CD14-positive monocyte (primary cell): ENCODE data around the gene PIH1D2. TPM values are rescaled to one million over a fixed set of nuclear protein-coding genes. Genes with fewer than 3 reads are reported as not detected.
"Not testable (repeated sequence)": the region's sequence is repeated elsewhere in the genome, so short reads cannot be mapped to it uniquely, and the experiment has no call there.

ENCODE experiments used
- DNase-seq, 3 donors: peaks; one replicate each; pipeline ENCODE4 v3.0.0-alpha.2; 2011 to 2022
- H2AFZ ChIP-seq: 2 replicates; pipeline ENCODE4 v1.6.0; 2012; ENCODE audit warnings: mild to moderate bottlenecking, low read depth, low read length, inconsistent platforms; ENCODE audit not compliant: insufficient read depth, poor library complexity, severe bottlenecking
- H3K27ac ChIP-seq, 2 donors: 1 replicate in 1 of 2; 2 replicates in 1 of 2; pipeline ENCODE4 v1.5.1; 2012 to 2013; ENCODE audit warnings: low read length in 2 of 2, control low read depth in 1 of 2, inconsistent platforms in 1 of 2, low read depth in 1 of 2, mild to moderate bottlenecking in 1 of 2
- H3K27me3 ChIP-seq, 2 donors: one replicate each; pipeline versions ENCODE4 v1.6.0 to v1.6.1; 2011 to 2013; ENCODE audit warnings: low read length in 2 of 2; ENCODE audit not compliant: control insufficient read depth in 2 of 2, insufficient read depth in 2 of 2
- H3K36me3 ChIP-seq, 2 donors: replicated peaks in 1 of 2; 1 replicate in 1 of 2; 2 replicates in 1 of 2; pipeline versions ENCODE4 v1.5.1 to v1.6.1; 2012 to 2013; ENCODE audit warnings: low read length in 2 of 2, control low read depth in 1 of 2, inconsistent platforms in 1 of 2, mild to moderate bottlenecking in 1 of 2; ENCODE audit not compliant: insufficient read depth in 2 of 2, control insufficient read depth in 1 of 2
- H3K4me1 ChIP-seq, 2 donors: 1 replicate in 1 of 2; 2 replicates in 1 of 2; pipeline versions ENCODE4 v1.5.1 to v1.6.1; 2012 to 2013; ENCODE audit warnings: low read length in 2 of 2, control low read depth in 1 of 2, inconsistent platforms in 1 of 2, mild to moderate bottlenecking in 1 of 2, moderate library complexity in 1 of 2; ENCODE audit not compliant: insufficient read depth in 2 of 2, control insufficient read depth in 1 of 2
- H3K4me2 ChIP-seq: replicated peaks from 2 replicates; pipeline ENCODE3; 2012; ENCODE audit warnings: low read length, moderate library complexity, mild to moderate bottlenecking; ENCODE audit not compliant: poor library complexity, severe bottlenecking; ENCODE audit errors: extremely low read depth
- H3K4me3 ChIP-seq, 3 experiments: fragments of 200-600 bp in 1 of 3; sonication (generic) in 1 of 3; replicated peaks in 1 of 3; 1 replicate in 2 of 3; 2 replicates in 1 of 3; pipeline ENCODE4 v1.5.1; 2011 to 2013; ENCODE audit warnings: low read length in 3 of 3, mild to moderate bottlenecking in 3 of 3, control low read depth in 2 of 3, low read depth in 2 of 3, inconsistent platforms in 1 of 3, moderate library complexity in 1 of 3
- H3K79me2 ChIP-seq: 2 replicates; pipeline ENCODE4 v1.6.0; 2012; ENCODE audit warnings: mild to moderate bottlenecking, control low read depth, inconsistent platforms, low read length, moderate library complexity; ENCODE audit not compliant: insufficient read depth
- H3K9ac ChIP-seq: 2 replicates; pipeline ENCODE4 v1.6.0; 2017; ENCODE audit warnings: low read length, mild to moderate bottlenecking; ENCODE audit not compliant: insufficient read depth, poor library complexity, severe bottlenecking
- H3K9me3 ChIP-seq, 2 donors: replicated peaks in 1 of 2; 1 replicate in 1 of 2; 2 replicates in 1 of 2; pipeline versions ENCODE4 v1.5.1 to v1.6.1; 2012 to 2013; ENCODE audit warnings: low read length in 2 of 2, control low read depth in 1 of 2; ENCODE audit not compliant: control insufficient read depth in 1 of 2, insufficient read depth in 1 of 2
- H4K20me1 ChIP-seq: 2 replicates; pipeline ENCODE4 v1.6.0; 2012; ENCODE audit warnings: mild to moderate bottlenecking, low read length, control low read depth, moderate library complexity; ENCODE audit not compliant: insufficient read depth
- H3K27ac Mint-ChIP-seq, 7 donors: one replicate each; pipeline ENCODE4 v1.8.0; 2020; ENCODE audit warnings: mild to moderate bottlenecking in 7 of 7, mixed read lengths in 7 of 7, moderate library complexity in 6 of 7, inconsistent platforms in 2 of 7
- H3K27me3 Mint-ChIP-seq, 3 donors: one replicate each; pipeline ENCODE4 v1.8.0; 2021 to 2022; ENCODE audit warnings: low read depth in 3 of 3, mild to moderate bottlenecking in 3 of 3, mixed read lengths in 3 of 3, moderate library complexity in 3 of 3, inconsistent platforms in 1 of 3
- H3K36me3 Mint-ChIP-seq, 2 donors: one replicate each; pipeline ENCODE4 v1.8.0; 2020; ENCODE audit warnings: mixed read lengths in 2 of 2, inconsistent platforms in 1 of 2, mild to moderate bottlenecking in 1 of 2
- H3K4me1 Mint-ChIP-seq: one replicate; pipeline ENCODE4 v1.8.0; 2020; ENCODE audit warnings: mild to moderate bottlenecking, mixed read lengths
- H3K4me3 Mint-ChIP-seq, 2 donors: one replicate each; pipeline ENCODE4 v1.8.0; 2020; ENCODE audit warnings: mild to moderate bottlenecking in 2 of 2, mixed read lengths in 2 of 2, moderate library complexity in 1 of 2
- H3K9me3 Mint-ChIP-seq, 7 donors: one replicate each; pipeline ENCODE4 v1.8.0; 2020 to 2022; ENCODE audit warnings: mixed read lengths in 7 of 7, mild to moderate bottlenecking in 6 of 7, moderate library complexity in 6 of 7, inconsistent platforms in 2 of 7
- WGBS: methylation state at CpG from one replicate; pipeline ENCODE4 v1.1.5; 2013; ENCODE audit warnings: missing lambda C conversion rate; ENCODE audit not compliant: insufficient coverage; 5-methylcytosine and 5-hydroxymethylcytosine counted together
- intact Hi-C, 2 donors: fragments of 100-400 bp; cut with micrococcal nuclease; formaldehyde crosslinking; loops; one replicate each; pipeline versions ENCODE4 v1.15.0 to v1.15.1; 2023
- polyA plus RNA-seq, 3 donors: library from polyadenylated mRNA; depleted of rRNA in 1 of 3; unstranded in 2 of 3; stranded (reverse) in 1 of 3; fragments of 300-500 nt in 2 of 3; fragments of >200 nt in 1 of 3; fragmentation: Illumina TruSeq in 2 of 3; gene quantifications; 1 replicate in 2 of 3; 2 replicates in 1 of 3; pipeline ENCODE4 v1.2.3, GENCODE V29; 2012 to 2021
- TF ChIP-seq, protein P1 (sequence below): fragments of 200-600 bp; IDR thresholded peaks from one replicate; pipeline ENCODE4 v1.8.0; 2022; ENCODE audit warnings: antibody characterized with exemption, mild to moderate bottlenecking

Gene PIH1D2
- polyA plus RNA-seq, 3 donors: not detected

DNA sequence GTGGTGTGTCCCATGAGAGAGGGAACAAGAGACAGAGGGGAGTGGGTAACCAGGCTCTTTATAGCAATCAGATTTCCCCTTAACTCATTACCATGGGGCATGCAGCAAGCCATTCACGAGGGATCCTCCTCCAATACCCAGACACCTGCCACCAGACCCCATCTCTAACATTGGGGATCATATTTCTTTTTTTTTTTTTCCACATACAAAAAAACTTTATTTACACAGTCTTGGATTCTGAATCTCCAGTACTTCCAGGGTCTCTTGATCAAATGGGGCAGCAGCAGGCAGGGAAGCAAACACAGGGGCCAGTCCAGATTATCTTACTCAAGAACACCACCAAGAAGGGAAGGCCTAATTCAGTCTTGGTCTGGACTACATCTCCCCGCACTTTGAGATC is 44.4 kb downstream of the PIH1D2 start:
- intact Hi-C loops: loop anchor here in 1 of 2 donors (10.0 kb wide), 1 partner anchor 95 kb away; the partner anchor contains the start of gene DIXDC1
- no peaks in the 10 kb centered on the region for H3K27me3 ChIP-seq
- Mint-ChIP-seq H3K27me3 (no peaks in the 10 kb centered on the region), H3K36me3 (peaks cover 44 to 56% of the 10 kb centered on the region in 2 donors), H3K4me3 (no peak overlapping the region), H3K9me3 (peaks cover 0 to 2% (median 0%) of the 10 kb centered on the region in 7 donors), H3K4me1 (peaks cover 10% of the 10 kb centered on the region), H3K27ac (peak overlapping the region in 2 of 7 donors; percentile 1 to 7)
- peaks cover 6 to 12% of the 10 kb centered on the region in 2 donors for H3K4me1 ChIP-seq
- no peak overlapping the region for H3K4me3 ChIP-seq
- no peak overlapping the region for H3K27ac ChIP-seq
- WGBS: 100% methylated on average over 1 of the region's 2 CpGs
- H3K9me3 ChIP-seq: no peaks in the 10 kb centered on the region
- H3K9ac ChIP-seq: no peak overlapping the region
- DNase-seq: no peak
- TF ChIP-seq, protein P1, sequence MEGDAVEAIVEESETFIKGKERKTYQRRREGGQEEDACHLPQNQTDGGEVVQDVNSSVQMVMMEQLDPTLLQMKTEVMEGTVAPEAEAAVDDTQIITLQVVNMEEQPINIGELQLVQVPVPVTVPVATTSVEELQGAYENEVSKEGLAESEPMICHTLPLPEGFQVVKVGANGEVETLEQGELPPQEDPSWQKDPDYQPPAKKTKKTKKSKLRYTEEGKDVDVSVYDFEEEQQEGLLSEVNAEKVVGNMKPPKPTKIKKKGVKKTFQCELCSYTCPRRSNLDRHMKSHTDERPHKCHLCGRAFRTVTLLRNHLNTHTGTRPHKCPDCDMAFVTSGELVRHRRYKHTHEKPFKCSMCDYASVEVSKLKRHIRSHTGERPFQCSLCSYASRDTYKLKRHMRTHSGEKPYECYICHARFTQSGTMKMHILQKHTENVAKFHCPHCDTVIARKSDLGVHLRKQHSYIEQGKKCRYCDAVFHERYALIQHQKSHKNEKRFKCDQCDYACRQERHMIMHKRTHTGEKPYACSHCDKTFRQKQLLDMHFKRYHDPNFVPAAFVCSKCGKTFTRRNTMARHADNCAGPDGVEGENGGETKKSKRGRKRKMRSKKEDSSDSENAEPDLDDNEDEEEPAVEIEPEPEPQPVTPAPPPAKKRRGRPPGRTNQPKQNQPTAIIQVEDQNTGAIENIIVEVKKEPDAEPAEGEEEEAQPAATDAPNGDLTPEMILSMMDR: no peak
- peaks cover 7% of the 10 kb centered on the region for H3K79me2 ChIP-seq
- no peaks in the 10 kb centered on the region for H4K20me1 ChIP-seq
- no peak overlapping the region for H2AFZ ChIP-seq
- H3K36me3 ChIP-seq: peaks cover 49 to 61% of the 10 kb centered on the region in 2 donors
- H3K4me2 ChIP-seq: no peak overlapping the region

DNA sequence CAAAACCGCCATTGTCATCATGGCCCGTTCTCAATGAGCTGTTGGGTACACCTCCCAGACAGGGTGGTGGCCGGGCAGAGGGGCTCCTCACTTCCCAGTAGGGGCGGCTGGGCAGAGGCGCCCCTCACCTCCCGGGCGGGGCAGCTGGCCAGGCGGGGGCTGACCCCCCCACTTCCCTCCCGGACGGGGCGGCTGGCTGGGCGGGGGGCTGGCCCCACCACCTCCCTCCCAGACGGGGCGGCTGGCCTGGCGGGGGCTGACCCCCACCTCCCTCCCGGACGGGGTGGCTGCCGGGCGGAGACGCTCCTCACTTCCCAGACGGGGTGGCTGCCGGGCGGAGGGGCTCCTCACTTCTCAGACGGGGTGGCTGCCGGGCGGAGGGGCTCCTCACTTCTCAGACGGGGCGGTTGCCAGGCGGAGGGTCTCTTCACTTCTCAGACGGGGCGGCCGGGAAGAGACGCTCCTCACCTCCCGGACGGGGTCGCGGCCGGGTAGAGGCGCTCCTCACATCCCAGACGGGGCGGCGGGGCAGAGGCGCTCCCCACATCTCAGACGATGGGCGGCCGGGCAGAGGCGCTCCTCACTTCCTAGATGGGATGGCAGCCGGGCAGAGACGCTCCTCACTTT is 46.9 kb downstream of the PIH1D2 start:
- H3K27ac Mint-ChIP-seq, H3K9me3 Mint-ChIP-seq, H3K4me3 ChIP-seq, H3K27me3 Mint-ChIP-seq, H3K4me3 Mint-ChIP-seq, H3K9me3 ChIP-seq, H3K27ac ChIP-seq, H3K4me2 ChIP-seq, DNase-seq, H3K9ac ChIP-seq, H4K20me1 ChIP-seq, H3K79me2 ChIP-seq, H3K27me3 ChIP-seq, H2AFZ ChIP-seq: not testable (repeated sequence)
- H3K36me3 Mint-ChIP-seq: peaks cover 29 to 32% of the 10 kb centered on the region in 2 donors
- Histone ChIP-seq H3K36me3 (peaks cover 32 to 40% of the 10 kb centered on the region in 2 donors), H3K4me1 (peaks cover 13 to 19% of the 10 kb centered on the region in 2 donors)
- intact Hi-C loops: loop anchor here in 1 of 2 donors (10.0 kb wide), 1 partner anchor 92 kb away; the partner anchor contains the start of gene DIXDC1
- H3K4me1 Mint-ChIP-seq: peaks cover 18% of the 10 kb centered on the region
- no CpG with 5 or more reads among the region's 49 CpGs for WGBS
